LoVo (cell line): Measurements from ENCODE around the gene JADE3.
A peak's percentile ranks its signal among the peaks of the same experiment; 100 is the strongest.
"Not testable (repeated sequence)": the region's sequence is repeated elsewhere in the genome, so short reads cannot be mapped to it uniquely, and the experiment has no call there.

ENCODE experiments used
- DNase-seq: peaks from one replicate; pipeline ENCODE4 v3.0.0-alpha.2; 2016; ENCODE audit warnings: low spot score

The JADE3 gene

DNA sequence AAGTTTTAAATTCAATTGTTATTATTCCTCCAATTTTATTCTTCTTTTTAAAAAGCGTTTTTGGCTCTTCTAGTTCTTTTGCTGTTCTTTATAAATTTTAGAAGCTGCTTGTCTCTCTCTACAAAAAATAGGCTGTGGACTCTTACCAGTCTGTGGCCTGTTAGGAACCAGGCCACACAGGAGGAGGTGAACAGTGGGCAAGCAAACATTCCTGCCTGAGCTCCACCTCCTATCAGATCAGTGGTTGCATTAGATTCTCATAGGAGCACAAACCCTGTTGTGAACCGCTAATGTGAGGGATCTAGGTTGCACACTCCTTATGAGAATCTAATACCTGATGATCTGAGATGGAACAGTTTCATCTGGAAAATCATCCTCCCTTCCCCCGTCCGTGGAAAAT lies 23.1 kb downstream of the JADE3 start:
- no peak for DNase-seq

- DNase-seq, result no peak
Measured at GRCh38 chrX:46938589-46938988, 26.4 kb downstream of the JADE3 start.

- DNase-seq, result no peak
Measured at GRCh38 chrX:46941341-46941740, 29.1 kb downstream of the JADE3 start.

GRCh38 chrX:46953137-46953527 lies 40.9 kb downstream of the JADE3 start:
- DNase-seq, result no peak

- DNase-seq, result peak; percentile 26
Measured at GRCh38 chrX:46953597-46953996, 41.4 kb downstream of the JADE3 start.

GRCh38 chrX:46954716-46955115 lies 42.5 kb downstream of the JADE3 start:
- no peak for DNase-seq

GRCh38 chrX:46956589-46956988 lies 44.4 kb downstream of the JADE3 start:
- not testable (repeated sequence) for DNase-seq

DNA sequence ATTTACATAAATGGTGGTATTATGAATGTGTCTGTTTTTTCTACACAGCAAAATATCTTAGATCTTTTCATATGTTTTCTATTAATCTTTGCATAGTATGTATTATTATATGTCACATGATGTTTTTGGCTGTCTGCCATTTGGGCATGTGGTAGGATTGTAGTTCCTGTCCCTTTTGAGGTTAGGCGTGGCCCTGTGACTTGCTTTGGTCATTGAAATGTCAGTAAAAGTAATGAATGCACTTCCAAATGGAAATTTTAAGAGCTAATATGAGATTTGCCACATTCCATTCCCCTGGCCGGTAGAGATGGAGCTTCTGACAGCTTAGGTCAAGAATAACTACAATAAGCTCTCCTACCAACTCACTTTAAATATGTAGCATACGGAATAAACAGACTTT lies 45.1 kb downstream of the JADE3 start:
- peak; percentile 18 for DNase-seq

DNA sequence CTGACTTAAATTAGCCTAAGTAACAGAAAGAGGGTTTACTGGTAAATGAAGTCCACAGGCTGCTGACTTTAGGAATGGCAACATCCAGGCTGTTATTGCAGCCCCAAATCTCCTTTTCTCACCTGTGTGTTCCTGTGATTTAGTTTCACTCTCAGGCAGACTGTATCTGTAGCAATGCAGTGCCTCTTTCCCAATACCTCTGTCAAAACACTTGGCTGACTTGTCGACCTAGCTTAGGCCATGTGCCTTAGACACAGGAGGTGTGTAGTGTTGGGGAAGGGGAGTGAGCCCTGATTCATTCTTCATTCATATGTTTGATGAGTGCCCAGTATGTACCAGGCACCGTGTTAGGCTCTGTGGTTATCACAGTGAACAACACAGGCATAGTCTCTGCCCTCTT lies 46.9 kb downstream of the JADE3 start:
- DNase-seq, result no peak

- no peak for DNase-seq
Measured at GRCh38 chrX:46959985-46960700, 47.9 kb downstream of the JADE3 start.

DNA sequence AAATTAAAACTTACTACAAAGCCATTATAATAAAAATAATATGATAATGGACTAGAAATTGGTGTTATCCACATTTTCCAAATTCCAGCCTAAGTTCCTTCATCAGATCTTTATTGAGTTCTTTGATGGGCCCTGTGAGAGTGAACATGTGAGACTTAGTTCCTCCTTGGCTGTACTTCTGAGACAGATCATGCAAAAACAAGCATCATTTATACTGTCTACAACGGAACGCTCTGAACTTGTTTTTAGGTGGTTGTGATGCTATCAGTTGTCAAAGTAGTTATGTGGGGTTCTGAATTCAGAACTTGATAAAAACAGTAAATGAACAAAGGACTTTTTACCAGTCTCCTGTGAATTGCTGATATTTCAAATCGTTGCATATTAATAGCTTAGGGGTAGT lies 48.9 kb downstream of the JADE3 start:
- no peak for DNase-seq

- DNase-seq, result no peak
Measured at GRCh38 chrX:46961574-46962283, 49.5 kb downstream of the JADE3 start.

- DNase-seq, result no peak
Measured at GRCh38 chrX:46965125-46965758, 53.0 kb downstream of the JADE3 start.

GRCh38 chrX:46967547-46967946 lies 55.3 kb downstream of the JADE3 start:
- no peak for DNase-seq

DNA sequence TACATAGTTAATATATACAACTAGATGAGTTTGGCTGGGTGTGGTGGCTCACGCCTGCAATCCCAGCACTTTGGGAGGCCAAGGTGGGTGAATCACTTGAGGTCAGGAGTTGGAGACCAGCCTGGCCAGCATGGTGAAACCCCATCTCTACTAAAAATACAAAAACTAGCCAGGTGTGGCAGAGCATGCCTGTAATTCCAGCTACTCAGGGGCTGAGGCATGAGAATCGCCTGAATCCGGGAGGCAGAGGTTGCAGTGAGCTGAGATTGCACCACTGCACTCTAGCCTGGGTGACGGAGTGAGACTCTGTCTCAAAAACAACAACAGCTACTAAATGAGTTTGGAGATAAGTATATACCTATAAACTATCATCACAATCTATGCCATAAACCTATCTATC lies 64.8 kb downstream of the JADE3 start:
- not testable (repeated sequence) for DNase-seq

DNA sequence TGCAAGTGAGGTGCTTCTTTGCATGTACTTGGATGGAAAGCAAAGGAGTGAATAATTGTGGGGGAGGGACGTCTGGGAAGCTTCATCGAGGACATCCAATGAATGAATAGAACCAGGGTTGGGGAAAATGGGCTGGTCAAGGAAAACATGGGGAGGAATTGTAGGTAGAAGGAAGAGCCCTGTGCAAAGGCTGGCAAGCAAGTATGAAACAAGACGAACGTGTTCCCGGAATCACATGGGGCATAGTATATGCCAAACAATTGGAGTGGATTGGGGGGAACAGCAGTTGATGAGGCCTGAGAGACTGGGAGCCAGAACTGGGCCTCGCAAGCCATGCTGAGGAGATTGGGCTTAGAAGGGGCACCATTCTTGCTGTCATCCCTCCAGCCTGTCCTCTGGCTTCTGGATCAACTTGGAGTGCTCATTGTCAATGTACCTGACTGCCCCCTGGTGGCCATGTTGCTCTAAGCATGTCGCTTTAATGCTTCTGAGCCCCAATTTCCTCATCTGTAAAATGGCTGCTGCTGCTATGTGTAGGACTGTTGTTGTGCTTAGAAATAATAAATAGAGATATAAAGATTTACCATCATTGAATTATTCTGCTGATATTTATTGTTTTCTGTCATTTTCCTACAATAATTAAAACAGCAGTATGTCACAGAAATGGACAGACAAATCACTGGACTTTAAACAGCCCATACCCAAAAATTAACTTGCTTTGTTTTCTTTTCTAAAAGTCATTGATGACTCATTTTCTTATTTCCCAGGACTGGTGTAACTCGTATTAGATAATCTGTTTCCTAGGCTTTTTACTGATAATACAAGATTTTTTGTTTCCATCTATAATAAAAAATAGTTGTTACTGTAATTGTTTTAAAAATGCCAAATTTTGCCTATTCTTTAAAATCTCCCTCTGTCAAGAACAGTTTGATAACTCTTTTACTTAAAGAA lies 66.4 kb downstream of the JADE3 start:
- DNase-seq, result peak; percentile 61

GRCh38 chrX:46984705-46985104 lies 72.5 kb downstream of the JADE3 start:
- DNase-seq, result no peak

GRCh38 chrX:46989548-46989947 lies 77.3 kb downstream of the JADE3 start:
- no peak for DNase-seq

DNA sequence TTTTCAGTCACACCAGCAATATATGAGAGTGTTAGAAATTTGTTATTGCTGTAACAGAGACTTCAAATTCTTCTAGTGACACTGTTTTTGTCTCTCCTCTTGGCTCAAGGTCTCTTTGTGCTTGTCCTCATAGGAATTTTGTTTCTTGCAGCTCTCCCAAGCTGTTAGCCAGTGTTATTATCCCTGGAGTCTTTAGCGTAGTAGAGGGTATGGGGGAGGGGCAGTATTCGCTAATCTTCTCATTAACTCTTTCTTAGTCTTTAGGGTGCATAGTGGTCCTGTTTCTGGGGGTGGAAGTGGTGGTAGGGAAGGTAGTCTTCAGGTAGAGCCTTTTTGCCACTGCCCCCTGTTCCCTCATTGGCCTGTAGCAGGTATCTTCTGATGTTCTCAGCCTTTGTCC lies 79.4 kb downstream of the JADE3 start:
- no peak for DNase-seq

DNA sequence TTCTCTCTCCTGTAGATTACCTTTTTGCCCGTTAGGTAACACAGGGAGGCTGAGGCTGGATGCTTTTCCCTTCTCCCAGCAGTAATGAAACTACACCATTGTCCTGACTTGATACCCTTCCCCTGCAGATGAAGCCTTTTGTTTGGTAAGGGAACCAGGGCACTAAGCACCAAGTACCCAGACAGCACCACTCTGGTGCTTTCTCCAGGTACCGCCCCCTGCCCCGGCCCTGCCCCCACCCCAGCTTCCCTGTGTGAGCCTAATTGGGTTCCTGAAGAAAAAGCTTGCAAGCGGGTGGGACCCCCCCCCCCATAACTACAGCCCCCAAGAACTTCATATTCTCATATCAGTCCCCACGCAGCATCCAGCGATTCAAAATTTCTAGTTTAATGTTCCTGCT lies 79.8 kb downstream of the JADE3 start:
- no peak for DNase-seq

- DNase-seq, result no peak
Measured at GRCh38 chrX:46994096-46994495, 81.9 kb downstream of the JADE3 start.

- no peak for DNase-seq
Measured at GRCh38 chrX:47012131-47012530, 99.9 kb downstream of the JADE3 start.
